Measurements from ENCODE around the gene TP53BP1.

TP53BP1 gene

GRCh38 chr15:43508991-43509659 lies 16.2 kb upstream of the TP53BP1 start:
- H3K9ac ChIP-seq (ENCODE audit: low read length): peak overlapping the region; percentile 72
- H3K9me3 ChIP-seq (ENCODE audit: low read length): no peaks in the 10 kb centered on the region
- H3K4me3 ChIP-seq (ENCODE audit: low read depth in 1 of 2, low read length in 2 of 2): no peak overlapping the region
- no peaks in the 10 kb centered on the region for H3K36me3 ChIP-seq (ENCODE audit: insufficient read depth, low read length)
- no peaks in the 10 kb centered on the region for H3K27me3 ChIP-seq (ENCODE audit: control insufficient read depth in 1 of 2, insufficient read depth in 2 of 2, low read length in 2 of 2)
- H3K27ac ChIP-seq (ENCODE audit: low read depth, low read length): peak overlapping the region; percentile 94
- peaks cover 32% of the 10 kb centered on the region for H3K4me1 ChIP-seq (ENCODE audit: insufficient read depth, low read length)

GRCh38 chr15:43508421-43508820 lies 15.5 kb upstream of the TP53BP1 start:
- Histone ChIP-seq H3K27me3 (ENCODE audit: control insufficient read depth in 1 of 2, insufficient read depth in 2 of 2, low read length in 2 of 2) (no peaks in the 10 kb centered on the region), H3K4me1 (ENCODE audit: insufficient read depth, low read length) (peaks cover 26% of the 10 kb centered on the region), H3K9ac (ENCODE audit: low read length) (no peak overlapping the region), H3K27ac (ENCODE audit: low read depth, low read length) (peak overlapping the region; percentile 94), H3K36me3 (ENCODE audit: insufficient read depth, low read length) (no peaks in the 10 kb centered on the region), H3K4me3 (ENCODE audit: low read depth in 1 of 2, low read length in 2 of 2) (no peak overlapping the region), H3K9me3 (ENCODE audit: low read length) (no peaks in the 10 kb centered on the region)

- H3K9ac ChIP-seq (ENCODE audit: low read length): no peak overlapping the region
Measured at GRCh38 chr15:43505738-43506137, 12.8 kb upstream of the TP53BP1 start.

GRCh38 chr15:43499635-43500034 lies 6.7 kb upstream of the TP53BP1 start:
- no peaks in the 10 kb centered on the region for H3K36me3 ChIP-seq (ENCODE audit: insufficient read depth, low read length)
- H3K4me3 ChIP-seq (ENCODE audit: low read depth in 1 of 2, low read length in 2 of 2): no peak overlapping the region
- H3K27ac ChIP-seq (ENCODE audit: low read depth, low read length): no peak overlapping the region
- H3K9ac ChIP-seq (ENCODE audit: low read length): no peak overlapping the region
- no peaks in the 10 kb centered on the region for H3K27me3 ChIP-seq (ENCODE audit: control insufficient read depth in 1 of 2, insufficient read depth in 2 of 2, low read length in 2 of 2)
- no peaks in the 10 kb centered on the region for H3K9me3 ChIP-seq (ENCODE audit: low read length)
- H3K4me1 ChIP-seq (ENCODE audit: insufficient read depth, low read length): no peaks in the 10 kb centered on the region

More at GRCh38 chr15:43505738-43506137, 12.8 kb upstream of the TP53BP1 start:
- no peaks in the 10 kb centered on the region for H3K9me3 ChIP-seq (ENCODE audit: low read length)
- no peak overlapping the region for H3K27ac ChIP-seq (ENCODE audit: low read depth, low read length)
- H3K4me3 ChIP-seq (ENCODE audit: low read depth in 1 of 2, low read length in 2 of 2): no peak overlapping the region
- no peaks in the 10 kb centered on the region for H3K36me3 ChIP-seq (ENCODE audit: insufficient read depth, low read length)
- H3K27me3 ChIP-seq (ENCODE audit: control insufficient read depth in 1 of 2, insufficient read depth in 2 of 2, low read length in 2 of 2): no peaks in the 10 kb centered on the region
- H3K4me1 ChIP-seq (ENCODE audit: insufficient read depth, low read length): peaks cover 18% of the 10 kb centered on the region

- H3K9ac ChIP-seq (ENCODE audit: low read length): no peak overlapping the region
- no peaks in the 10 kb centered on the region for H3K36me3 ChIP-seq (ENCODE audit: insufficient read depth, low read length)
- H3K4me3 ChIP-seq (ENCODE audit: low read depth in 1 of 2, low read length in 2 of 2): no peak overlapping the region
- H3K4me1 ChIP-seq (ENCODE audit: insufficient read depth, low read length): no peaks in the 10 kb centered on the region
- no peaks in the 10 kb centered on the region for H3K27me3 ChIP-seq (ENCODE audit: control insufficient read depth in 1 of 2, insufficient read depth in 2 of 2, low read length in 2 of 2)
- no peak overlapping the region for H3K27ac ChIP-seq (ENCODE audit: low read depth, low read length)
- no peaks in the 10 kb centered on the region for H3K9me3 ChIP-seq (ENCODE audit: low read length)
Measured at GRCh38 chr15:43498990-43499389, 6.0 kb upstream of the TP53BP1 start.

GRCh38 chr15:43493703-43494472 lies 932 bp upstream of the TP53BP1 start:
- Histone ChIP-seq H3K27me3 (ENCODE audit: control insufficient read depth in 1 of 2, insufficient read depth in 2 of 2, low read length in 2 of 2) (no peaks in the 10 kb centered on the region), H3K4me1 (ENCODE audit: insufficient read depth, low read length) (peaks cover 22% of the 10 kb centered on the region), H3K9me3 (ENCODE audit: low read length) (no peaks in the 10 kb centered on the region), H3K36me3 (ENCODE audit: insufficient read depth, low read length) (peaks cover 10% of the 10 kb centered on the region), H3K27ac (ENCODE audit: low read depth, low read length) (peak overlapping the region; percentile 82), H3K4me3 (ENCODE audit: low read depth in 1 of 2, low read length in 2 of 2) (peak overlapping the region in 1 of 2 donors; percentile 92), H3K9ac (ENCODE audit: low read length) (peak overlapping the region; percentile 55)

GRCh38 chr15:43492266-43492665 lies 690 bp downstream of the TP53BP1 start:
- Histone ChIP-seq H3K36me3 (ENCODE audit: insufficient read depth, low read length) (peaks cover 21% of the 10 kb centered on the region), H3K4me3 (ENCODE audit: low read depth in 1 of 2, low read length in 2 of 2) (peak overlapping the region; percentile 92 to 96), H3K27me3 (ENCODE audit: control insufficient read depth in 1 of 2, insufficient read depth in 2 of 2, low read length in 2 of 2) (no peaks in the 10 kb centered on the region), H3K4me1 (ENCODE audit: insufficient read depth, low read length) (peaks cover 22% of the 10 kb centered on the region), H3K27ac (ENCODE audit: low read depth, low read length) (peak overlapping the region; percentile 92), H3K9ac (ENCODE audit: low read length) (peak overlapping the region; percentile 87), H3K9me3 (ENCODE audit: low read length) (no peaks in the 10 kb centered on the region)

- no peaks in the 10 kb centered on the region for H3K27me3 ChIP-seq (ENCODE audit: control insufficient read depth in 1 of 2, insufficient read depth in 2 of 2, low read length in 2 of 2)
- no peaks in the 10 kb centered on the region for H3K9me3 ChIP-seq (ENCODE audit: low read length)
- no peak overlapping the region for H3K4me3 ChIP-seq (ENCODE audit: low read depth in 1 of 2, low read length in 2 of 2)
- H3K27ac ChIP-seq (ENCODE audit: low read depth, low read length): no peak overlapping the region
- H3K9ac ChIP-seq (ENCODE audit: low read length): no peak overlapping the region
- H3K36me3 ChIP-seq (ENCODE audit: insufficient read depth, low read length): peaks cover 33% of the 10 kb centered on the region
- H3K4me1 ChIP-seq (ENCODE audit: insufficient read depth, low read length): peaks cover 22% of the 10 kb centered on the region
Measured at GRCh38 chr15:43489191-43489590, 3.8 kb downstream of the TP53BP1 start.

- H3K9me3 ChIP-seq (ENCODE audit: low read length): no peaks in the 10 kb centered on the region
- no peak overlapping the region for H3K27ac ChIP-seq (ENCODE audit: low read depth, low read length)
- peaks cover 37% of the 10 kb centered on the region for H3K36me3 ChIP-seq (ENCODE audit: insufficient read depth, low read length)
- no peaks in the 10 kb centered on the region for H3K27me3 ChIP-seq (ENCODE audit: control insufficient read depth in 1 of 2, insufficient read depth in 2 of 2, low read length in 2 of 2)
- H3K4me3 ChIP-seq (ENCODE audit: low read depth in 1 of 2, low read length in 2 of 2): no peak overlapping the region
- no peak overlapping the region for H3K9ac ChIP-seq (ENCODE audit: low read length)
- peaks cover 21% of the 10 kb centered on the region for H3K4me1 ChIP-seq (ENCODE audit: insufficient read depth, low read length)
Measured at GRCh38 chr15:43488790-43489189, 4.2 kb downstream of the TP53BP1 start.

GRCh38 chr15:43487271-43487895 lies 5.6 kb downstream of the TP53BP1 start:
- Histone ChIP-seq H3K36me3 (ENCODE audit: insufficient read depth, low read length) (peaks cover 38% of the 10 kb centered on the region), H3K9ac (ENCODE audit: low read length) (no peak overlapping the region), H3K4me1 (ENCODE audit: insufficient read depth, low read length) (peaks cover 15% of the 10 kb centered on the region), H3K27me3 (ENCODE audit: control insufficient read depth in 1 of 2, insufficient read depth in 2 of 2, low read length in 2 of 2) (no peaks in the 10 kb centered on the region), H3K9me3 (ENCODE audit: low read length) (no peaks in the 10 kb centered on the region), H3K4me3 (ENCODE audit: low read depth in 1 of 2, low read length in 2 of 2) (no peak overlapping the region), H3K27ac (ENCODE audit: low read depth, low read length) (no peak overlapping the region)

- Histone ChIP-seq H3K9ac (ENCODE audit: low read length) (no peak overlapping the region), H3K36me3 (ENCODE audit: insufficient read depth, low read length) (peaks cover 34% of the 10 kb centered on the region), H3K4me3 (ENCODE audit: low read depth in 1 of 2, low read length in 2 of 2) (no peak overlapping the region), H3K9me3 (ENCODE audit: low read length) (no peaks in the 10 kb centered on the region), H3K27ac (ENCODE audit: low read depth, low read length) (no peak overlapping the region), H3K27me3 (ENCODE audit: control insufficient read depth in 1 of 2, insufficient read depth in 2 of 2, low read length in 2 of 2) (no peaks in the 10 kb centered on the region), H3K4me1 (ENCODE audit: insufficient read depth, low read length) (peaks cover 5% of the 10 kb centered on the region)
Measured at GRCh38 chr15:43484455-43484854, 8.5 kb downstream of the TP53BP1 start.

Data from muscle layer of colon (tissue), 2 donors.